Measurements from ENCODE around the gene FBXW11. TPM values are rescaled to one million over a fixed set of nuclear protein-coding genes. Genes with fewer than 3 reads are reported as not detected.

FBXW11 gene
- total RNA-seq, 1 donor from 2014 or later, result 84.0 TPM

GRCh38 chr5:172015346-172015745 lies 8.9 kb upstream of the FBXW11 start:
- DNase-seq, result no peak

GRCh38 chr5:172010278-172010677 lies 3.8 kb upstream of the FBXW11 start:
- peak; percentile 55 for DNase-seq

- no peak for DNase-seq
Measured at GRCh38 chr5:172009536-172010270, 3.3 kb upstream of the FBXW11 start.

GRCh38 chr5:172008689-172009141 lies 2.3 kb upstream of the FBXW11 start:
- DNase-seq, result no peak

GRCh38 chr5:172008111-172008455 lies 1.6 kb upstream of the FBXW11 start:
- no peak for DNase-seq

GRCh38 chr5:172007175-172008110 lies 1.0 kb upstream of the FBXW11 start:
- DNase-seq, result no peak

GRCh38 chr5:172005708-172006320 lies 624 bp downstream of the FBXW11 start:
- DNase-seq, result peak; percentile 46

- peak; percentile 21 for DNase-seq
Measured at GRCh38 chr5:172004824-172005237, 1.6 kb downstream of the FBXW11 start.

GRCh38 chr5:172003746-172004145 lies 2.7 kb downstream of the FBXW11 start:
- DNase-seq, result no peak

- DNase-seq, result no peak
Measured at GRCh38 chr5:172002840-172003512, 3.5 kb downstream of the FBXW11 start.

- peak; percentile 19 for DNase-seq
Measured at GRCh38 chr5:172002310-172002709, 4.1 kb downstream of the FBXW11 start.

GRCh38 chr5:171999877-172000276 lies 6.6 kb downstream of the FBXW11 start:
- no peak for DNase-seq

GRCh38 chr5:171999100-171999499 lies 7.3 kb downstream of the FBXW11 start:
- no peak for DNase-seq

- no peak for DNase-seq
Measured at GRCh38 chr5:171997011-171997410, 9.4 kb downstream of the FBXW11 start.

- no peak for DNase-seq
Measured at GRCh38 chr5:171992813-171993212, 13.6 kb downstream of the FBXW11 start.

GRCh38 chr5:171992305-171992704 lies 14.1 kb downstream of the FBXW11 start:
- DNase-seq, result no peak

- DNase-seq, result no peak
Measured at GRCh38 chr5:171990713-171991015, 15.8 kb downstream of the FBXW11 start.

GRCh38 chr5:171989946-171990712 lies 16.3 kb downstream of the FBXW11 start:
- no peak for DNase-seq

GRCh38 chr5:171989276-171989675 lies 17.2 kb downstream of the FBXW11 start:
- no peak for DNase-seq

- no peak for DNase-seq
Measured at GRCh38 chr5:171986772-171987171, 19.7 kb downstream of the FBXW11 start.

GRCh38 chr5:171984748-171985419 lies 21.6 kb downstream of the FBXW11 start:
- DNase-seq, result peak; percentile 13
